GM23338 (cell line): ENCODE measurements around the gene TBC1D3B. TPM values are rescaled to one million over a fixed set of nuclear protein-coding genes. Genes with fewer than 3 reads are reported as not detected.

Experiments used
- ATAC-seq: fragments of 200-7000 bp; cut with Tn5 transposase; 3 replicates; pipeline ENCODE4 v1.9.1; 2020
- DNase-seq: peaks from one replicate; pipeline ENCODE4 v3.0.0-alpha.2; 2015; ENCODE audit warnings: low spot score
- H2AFZ ChIP-seq: fragments of 200-600 bp; sonication (generic); 2 replicates; pipeline ENCODE4 v1.8.0; 2016; ENCODE audit warnings: antibody characterized with exemption, mild to moderate bottlenecking, moderate library complexity
- H3F3A ChIP-seq: fragments of 200-600 bp; sonication (generic); replicated peaks from 2 replicates; pipeline ENCODE4 v1.8.0; 2017; ENCODE audit warnings: antibody characterized with exemption, mixed run types, low read depth
- H3K27ac ChIP-seq: fragments of 200-600 bp; sonication (generic); 2 replicates; pipeline ENCODE4 v1.6.1; 2016; ENCODE audit warnings: low read depth
- H3K27me3 ChIP-seq: fragments of 200-600 bp; sonication (generic); 2 replicates; pipeline ENCODE4 v1.8.0; 2016; ENCODE audit warnings: mild to moderate bottlenecking, mixed run types, moderate library complexity; ENCODE audit not compliant: insufficient read depth
- H3K36me3 ChIP-seq: fragments of 200-600 bp; sonication (generic); 2 replicates; pipeline ENCODE4 v1.8.0; 2016; ENCODE audit warnings: mild to moderate bottlenecking; ENCODE audit not compliant: insufficient read depth
- H3K4me1 ChIP-seq: fragments of 200-600 bp; sonication (generic); 2 replicates; pipeline ENCODE4 v1.8.0; 2016; ENCODE audit warnings: mild to moderate bottlenecking, moderate library complexity; ENCODE audit not compliant: insufficient read depth
- H3K4me2 ChIP-seq: fragments of 200-600 bp; sonication (generic); 2 replicates; pipeline ENCODE4 v1.7.1; 2017; ENCODE audit warnings: mixed run types
- H3K4me3 ChIP-seq: fragments of 200-600 bp; sonication (generic); 2 replicates; pipeline ENCODE4 v1.6.1; 2016; ENCODE audit warnings: mixed run types
- H3K79me2 ChIP-seq: fragments of 200-600 bp; sonication (generic); replicated peaks from 2 replicates; pipeline ENCODE4 v1.8.0; 2017; ENCODE audit warnings: mild to moderate bottlenecking; ENCODE audit not compliant: insufficient read depth
- H3K9me2 ChIP-seq: fragments of 200-600 bp; sonication (generic); 2 replicates; pipeline ENCODE4 v1.8.0; 2017; ENCODE audit not compliant: insufficient read depth
- H4K20me1 ChIP-seq: fragments of 200-600 bp; sonication (generic); replicated peaks from 2 replicates; pipeline ENCODE4 v1.8.0; 2017; ENCODE audit warnings: mild to moderate bottlenecking; ENCODE audit not compliant: insufficient read depth
- H3K27ac Mint-ChIP-seq: 2 replicates; pipeline ENCODE4 v1.8.0; 2020; ENCODE audit warnings: inconsistent platforms, mild to moderate bottlenecking, moderate library complexity, mixed read lengths
- H3K27me3 Mint-ChIP-seq: 3 replicates; pipeline ENCODE4 v1.8.0; 2022; ENCODE audit warnings: low read depth, mild to moderate bottlenecking, moderate library complexity, mixed read lengths, inconsistent platforms; ENCODE audit not compliant: insufficient read depth, poor library complexity
- H3K36me3 Mint-ChIP-seq: 3 replicates; pipeline ENCODE4 v1.8.0; 2021; ENCODE audit warnings: low read depth, mild to moderate bottlenecking, inconsistent platforms, moderate library complexity, mixed read lengths
- H3K4me1 Mint-ChIP-seq: 3 replicates; pipeline ENCODE4 v1.8.0; 2020; ENCODE audit warnings: mild to moderate bottlenecking, inconsistent platforms, mixed read lengths
- H3K4me3 Mint-ChIP-seq: 3 replicates; pipeline ENCODE4 v1.8.0; 2021; ENCODE audit warnings: moderate library complexity, mild to moderate bottlenecking, inconsistent platforms, mixed read lengths
- H3K9me3 Mint-ChIP-seq: 3 replicates; pipeline ENCODE4 v1.8.0; 2020; ENCODE audit warnings: moderate library complexity, mild to moderate bottlenecking, inconsistent platforms, mixed read lengths
- CREB1 ChIP-seq: fragments of 250-450 bp; sonication (Bioruptor Pico); IDR thresholded peaks from 2 replicates; pipeline ENCODE4 v1.5.0; 2020; ENCODE audit warnings: low read depth, mild to moderate bottlenecking, moderate library complexity
- EZH2 ChIP-seq: fragments of 200-600 bp; sonication (generic); IDR thresholded peaks from one replicate; pipeline ENCODE4 v1.8.0; 2017; ENCODE audit warnings: antibody characterized with exemption, mild to moderate bottlenecking, low read depth; ENCODE audit not compliant: unreplicated experiment
- EZH2phosphoT487 ChIP-seq: fragments of 200-600 bp; sonication (generic); IDR thresholded peaks from one replicate; pipeline ENCODE4 v1.8.1; 2018; ENCODE audit warnings: antibody characterized with exemption; ENCODE audit not compliant: unreplicated experiment
- JUNB ChIP-seq: IDR thresholded peaks from one replicate; pipeline ENCODE4 v1.6.1; 2016; ENCODE audit warnings: antibody characterized with exemption; ENCODE audit not compliant: unreplicated experiment
- NANOG ChIP-seq: IDR thresholded peaks from 2 replicates; pipeline ENCODE4 v1.6.1; 2016; ENCODE audit warnings: antibody characterized with exemption, borderline replicate concordance
- STAT1 ChIP-seq: IDR thresholded peaks from one replicate; pipeline ENCODE4 v1.6.1; 2016; ENCODE audit warnings: antibody characterized with exemption; ENCODE audit not compliant: unreplicated experiment
- ZNF114 ChIP-seq: fragments of 250-450 bp; sonication (Bioruptor Pico); IDR thresholded peaks from 2 replicates; pipeline ENCODE4 v1.5.0; 2020; ENCODE audit warnings: mild to moderate bottlenecking, moderate library complexity
- ZNF331 ChIP-seq: fragments of 250-450 bp; sonication (Bioruptor Pico); IDR thresholded peaks from 2 replicates; pipeline ENCODE4 v1.5.0; 2020; ENCODE audit warnings: low read depth, mild to moderate bottlenecking, moderate library complexity
- polyA plus RNA-seq: library from polyadenylated mRNA; unstranded; fragments of >200 nt; fragmentation: Nextera tagmentation; extraction: Ambion mirVana; gene quantifications from 2 replicates; pipeline ENCODE4 v1.2.1, GENCODE V29; 2016
- total RNA-seq: library from RNA; depleted of rRNA; stranded (reverse); fragments of >200 nt; shearing (Covaris generic); gene quantifications from 2 replicates; pipeline ENCODE4 v1.2.3, GENCODE V29; 2014
- TF ChIP-seq, protein P1 (sequence below): fragments of 250-450 bp; sonication (Bioruptor Pico); IDR thresholded peaks from 2 replicates; pipeline ENCODE4 v1.5.0; 2020; ENCODE audit warnings: mild to moderate bottlenecking, moderate library complexity
- TF ChIP-seq, protein P2 (sequence below), 2 experiments: fragments of 200-600 bp in 1 of 2; sonication (generic) in 1 of 2; conservative IDR thresholded peaks; 2 replicates each; pipeline versions ENCODE4 v1.5.1 to v1.6.1; 2016 to 2017; ENCODE audit warnings: antibody characterized with exemption in 2 of 2, low read depth in 2 of 2, mild to moderate bottlenecking in 2 of 2, moderate library complexity in 1 of 2

Gene TBC1D3B
- total and polyA plus RNA-seq, 2 experiments from 2014 or later, result 0.95 to 1.3 TPM

DNA sequence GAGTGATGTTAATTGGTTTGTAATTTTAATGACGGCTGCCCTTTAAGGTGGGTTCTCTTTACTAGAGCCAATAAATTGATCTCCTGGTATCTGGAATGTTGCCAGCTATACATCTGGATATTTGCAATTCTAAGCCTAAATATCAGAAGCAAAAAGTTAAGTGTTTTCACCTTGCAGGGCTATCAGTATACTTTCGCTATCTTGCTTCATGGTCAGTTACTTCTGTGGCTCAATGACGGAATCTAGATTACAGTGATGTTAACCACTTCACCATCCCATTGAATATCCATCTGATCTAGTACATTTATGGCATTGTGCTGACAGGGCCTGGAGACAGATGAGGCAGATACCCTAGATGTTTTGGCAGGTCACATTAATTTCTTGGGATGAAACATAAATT lies 44.5 kb downstream of the TBC1D3B start (continued):
- no peak for TF ChIP-seq JUNB
- no peak for TF ChIP-seq STAT1
- TF ChIP-seq ZNF331 (CRISPR knock-in tag), result no peak
- TF ChIP-seq EZH2phosphoT487, result no peak
- TF ChIP-seq, protein P1, sequence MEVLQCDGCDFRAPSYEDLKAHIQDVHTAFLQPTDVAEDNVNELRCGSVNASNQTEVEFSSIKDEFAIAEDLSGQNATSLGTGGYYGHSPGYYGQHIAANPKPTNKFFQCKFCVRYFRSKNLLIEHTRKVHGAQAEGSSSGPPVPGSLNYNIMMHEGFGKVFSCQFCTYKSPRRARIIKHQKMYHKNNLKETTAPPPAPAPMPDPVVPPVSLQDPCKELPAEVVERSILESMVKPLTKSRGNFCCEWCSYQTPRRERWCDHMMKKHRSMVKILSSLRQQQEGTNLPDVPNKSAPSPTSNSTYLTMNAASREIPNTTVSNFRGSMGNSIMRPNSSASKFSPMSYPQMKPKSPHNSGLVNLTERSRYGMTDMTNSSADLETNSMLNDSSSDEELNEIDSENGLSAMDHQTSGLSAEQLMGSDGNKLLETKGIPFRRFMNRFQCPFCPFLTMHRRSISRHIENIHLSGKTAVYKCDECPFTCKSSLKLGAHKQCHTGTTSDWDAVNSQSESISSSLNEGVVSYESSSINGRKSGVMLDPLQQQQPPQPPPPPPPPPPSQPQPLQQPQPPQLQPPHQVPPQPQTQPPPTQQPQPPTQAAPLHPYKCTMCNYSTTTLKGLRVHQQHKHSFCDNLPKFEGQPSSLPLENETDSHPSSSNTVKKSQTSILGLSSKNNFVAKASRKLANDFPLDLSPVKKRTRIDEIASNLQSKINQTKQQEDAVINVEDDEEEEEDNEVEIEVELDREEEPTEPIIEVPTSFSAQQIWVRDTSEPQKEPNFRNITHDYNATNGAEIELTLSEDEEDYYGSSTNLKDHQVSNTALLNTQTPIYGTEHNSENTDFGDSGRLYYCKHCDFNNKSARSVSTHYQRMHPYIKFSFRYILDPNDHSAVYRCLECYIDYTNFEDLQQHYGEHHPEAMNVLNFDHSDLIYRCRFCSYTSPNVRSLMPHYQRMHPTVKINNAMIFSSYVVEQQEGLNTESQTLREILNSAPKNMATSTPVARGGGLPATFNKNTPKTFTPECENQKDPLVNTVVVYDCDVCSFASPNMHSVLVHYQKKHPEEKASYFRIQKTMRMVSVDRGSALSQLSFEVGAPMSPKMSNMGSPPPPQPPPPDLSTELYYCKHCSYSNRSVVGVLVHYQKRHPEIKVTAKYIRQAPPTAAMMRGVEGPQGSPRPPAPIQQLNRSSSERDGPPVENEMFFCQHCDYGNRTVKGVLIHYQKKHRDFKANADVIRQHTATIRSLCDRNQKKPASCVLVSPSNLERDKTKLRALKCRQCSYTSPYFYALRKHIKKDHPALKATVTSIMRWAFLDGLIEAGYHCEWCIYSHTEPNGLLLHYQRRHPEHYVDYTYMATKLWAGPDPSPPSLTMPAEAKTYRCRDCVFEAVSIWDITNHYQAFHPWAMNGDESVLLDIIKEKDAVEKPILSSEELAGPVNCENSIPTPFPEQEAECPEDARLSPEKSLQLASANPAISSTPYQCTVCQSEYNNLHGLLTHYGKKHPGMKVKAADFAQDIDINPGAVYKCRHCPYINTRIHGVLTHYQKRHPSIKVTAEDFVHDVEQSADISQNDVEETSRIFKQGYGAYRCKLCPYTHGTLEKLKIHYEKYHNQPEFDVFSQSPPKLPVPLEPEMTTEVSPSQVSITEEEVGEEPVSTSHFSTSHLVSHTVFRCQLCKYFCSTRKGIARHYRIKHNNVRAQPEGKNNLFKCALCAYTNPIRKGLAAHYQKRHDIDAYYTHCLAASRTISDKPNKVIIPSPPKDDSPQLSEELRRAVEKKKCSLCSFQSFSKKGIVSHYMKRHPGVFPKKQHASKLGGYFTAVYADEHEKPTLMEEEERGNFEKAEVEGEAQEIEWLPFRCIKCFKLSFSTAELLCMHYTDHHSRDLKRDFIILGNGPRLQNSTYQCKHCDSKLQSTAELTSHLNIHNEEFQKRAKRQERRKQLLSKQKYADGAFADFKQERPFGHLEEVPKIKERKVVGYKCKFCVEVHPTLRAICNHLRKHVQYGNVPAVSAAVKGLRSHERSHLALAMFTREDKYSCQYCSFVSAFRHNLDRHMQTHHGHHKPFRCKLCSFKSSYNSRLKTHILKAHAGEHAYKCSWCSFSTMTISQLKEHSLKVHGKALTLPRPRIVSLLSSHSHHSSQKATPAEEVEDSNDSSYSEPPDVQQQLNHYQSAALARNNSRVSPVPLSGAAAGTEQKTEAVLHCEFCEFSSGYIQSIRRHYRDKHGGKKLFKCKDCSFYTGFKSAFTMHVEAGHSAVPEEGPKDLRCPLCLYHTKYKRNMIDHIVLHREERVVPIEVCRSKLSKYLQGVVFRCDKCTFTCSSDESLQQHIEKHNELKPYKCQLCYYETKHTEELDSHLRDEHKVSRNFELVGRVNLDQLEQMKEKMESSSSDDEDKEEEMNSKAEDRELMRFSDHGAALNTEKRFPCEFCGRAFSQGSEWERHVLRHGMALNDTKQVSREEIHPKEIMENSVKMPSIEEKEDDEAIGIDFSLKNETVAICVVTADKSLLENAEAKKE, result no peak
- TF ChIP-seq NANOG, result no peak

DNA sequence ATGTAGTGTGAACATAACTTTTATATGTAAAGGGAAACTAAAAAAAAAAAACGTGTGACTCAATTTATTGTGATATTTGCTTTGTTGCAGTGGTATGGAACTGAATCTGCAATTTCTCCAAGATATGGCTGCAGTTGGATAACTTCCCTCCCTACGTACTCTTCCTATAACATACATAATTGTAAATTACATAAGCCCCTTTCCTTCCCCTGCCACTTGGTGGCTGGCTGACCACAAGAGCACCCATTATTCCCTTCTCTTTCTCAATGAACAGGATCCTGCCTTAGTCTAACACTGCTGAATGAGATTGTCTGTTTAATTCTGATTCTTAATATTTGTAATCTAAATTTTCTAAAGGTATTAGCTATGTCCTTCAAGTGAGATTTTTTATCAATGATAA lies 45.0 kb downstream of the TBC1D3B start:
- Histone ChIP-seq H3K79me2 (no peaks in the 10 kb centered on the region), H3K36me3 (no peaks in the 10 kb centered on the region), H3K27ac (no peak overlapping the region), H3K4me1 (no peaks in the 10 kb centered on the region), H3K4me3 (no peak overlapping the region), H3K9me2 (0 out of 2 replicates have a peak, but pooled peaks cover 8% of the 10 kb centered on the region), H4K20me1 (no peaks in the 10 kb centered on the region), H3K27me3 (no peaks in the 10 kb centered on the region), H2AFZ (no peak overlapping the region), H3K4me2 (no peak overlapping the region), H3F3A (no peaks in the 10 kb centered on the region)
- Mint-ChIP-seq H3K4me1 (no peaks in the 10 kb centered on the region), H3K4me3 (no peak overlapping the region), H3K27me3 (peaks cover 7% of the 10 kb centered on the region), H3K27ac (no peak overlapping the region), H3K9me3 (peaks cover 19% of the 10 kb centered on the region), H3K36me3 (peaks cover 15% of the 10 kb centered on the region)
- ATAC-seq, result no peak
- DNase-seq, result peak; percentile 7
- TF ChIP-seq EZH2, result no peak
- TF ChIP-seq, protein P2, sequence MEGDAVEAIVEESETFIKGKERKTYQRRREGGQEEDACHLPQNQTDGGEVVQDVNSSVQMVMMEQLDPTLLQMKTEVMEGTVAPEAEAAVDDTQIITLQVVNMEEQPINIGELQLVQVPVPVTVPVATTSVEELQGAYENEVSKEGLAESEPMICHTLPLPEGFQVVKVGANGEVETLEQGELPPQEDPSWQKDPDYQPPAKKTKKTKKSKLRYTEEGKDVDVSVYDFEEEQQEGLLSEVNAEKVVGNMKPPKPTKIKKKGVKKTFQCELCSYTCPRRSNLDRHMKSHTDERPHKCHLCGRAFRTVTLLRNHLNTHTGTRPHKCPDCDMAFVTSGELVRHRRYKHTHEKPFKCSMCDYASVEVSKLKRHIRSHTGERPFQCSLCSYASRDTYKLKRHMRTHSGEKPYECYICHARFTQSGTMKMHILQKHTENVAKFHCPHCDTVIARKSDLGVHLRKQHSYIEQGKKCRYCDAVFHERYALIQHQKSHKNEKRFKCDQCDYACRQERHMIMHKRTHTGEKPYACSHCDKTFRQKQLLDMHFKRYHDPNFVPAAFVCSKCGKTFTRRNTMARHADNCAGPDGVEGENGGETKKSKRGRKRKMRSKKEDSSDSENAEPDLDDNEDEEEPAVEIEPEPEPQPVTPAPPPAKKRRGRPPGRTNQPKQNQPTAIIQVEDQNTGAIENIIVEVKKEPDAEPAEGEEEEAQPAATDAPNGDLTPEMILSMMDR (conservative IDR thresholded peaks at IDR 0.05; ENCODE audit: low read depth in 2 of 2), result no peak
- no peak for TF ChIP-seq ZNF114 (CRISPR knock-in tag)
- no peak for TF ChIP-seq STAT1
- no peak for TF ChIP-seq ZNF331 (CRISPR knock-in tag)
- no peak for TF ChIP-seq CREB1 (CRISPR knock-in tag)
